TTC549 (cell line): ENCODE results near the gene PSEN2.

Experiments used
- FAIRE-seq: peaks from 2 replicates; lab custom pipeline; 2012; peaks lifted over from hg19 to GRCh38; lab: Jason Lieb, UNC

Gene PSEN2

GRCh38 chr1:226865590-226865989 lies 4.8 kb upstream of the PSEN2 start:
- FAIRE-seq: no peak

GRCh38 chr1:226867461-226868054 lies 2.9 kb upstream of the PSEN2 start:
- no peak for FAIRE-seq

GRCh38 chr1:226868726-226869125 lies 1.7 kb upstream of the PSEN2 start:
- no peak for FAIRE-seq

GRCh38 chr1:226870026-226870400 lies 403 bp upstream of the PSEN2 start:
- no peak for FAIRE-seq

GRCh38 chr1:226871636-226872327 lies 1.4 kb downstream of the PSEN2 start:
- FAIRE-seq: no peak

- FAIRE-seq: no peak
Measured at GRCh38 chr1:226872437-226872836, 2.0 kb downstream of the PSEN2 start.

- no peak for FAIRE-seq
Measured at GRCh38 chr1:226873771-226874578, 3.6 kb downstream of the PSEN2 start.

- FAIRE-seq: no peak
Measured at GRCh38 chr1:226874579-226875425, 4.4 kb downstream of the PSEN2 start.

- FAIRE-seq: no peak
Measured at GRCh38 chr1:226875641-226876295, 5.4 kb downstream of the PSEN2 start.

GRCh38 chr1:226877669-226878068 lies 7.3 kb downstream of the PSEN2 start:
- no peak for FAIRE-seq

GRCh38 chr1:226880372-226881287 lies 10.2 kb downstream of the PSEN2 start:
- FAIRE-seq: no peak

- FAIRE-seq: no peak
Measured at GRCh38 chr1:226881515-226882185, 11.2 kb downstream of the PSEN2 start.

- FAIRE-seq: no peak
Measured at GRCh38 chr1:226882187-226882586, 11.8 kb downstream of the PSEN2 start.

- FAIRE-seq: no peak
Measured at GRCh38 chr1:226882631-226883409, 12.4 kb downstream of the PSEN2 start.

GRCh38 chr1:226883630-226884029 lies 13.2 kb downstream of the PSEN2 start:
- no peak for FAIRE-seq

GRCh38 chr1:226884116-226884625 lies 13.8 kb downstream of the PSEN2 start:
- FAIRE-seq: no peak

- FAIRE-seq: no peak
Measured at GRCh38 chr1:226884966-226885820, 14.8 kb downstream of the PSEN2 start.
